HepG2 (cell line): Measurements from ENCODE around the gene LRRC53. TPM values are rescaled to one million over a fixed set of nuclear protein-coding genes. Genes with fewer than 3 reads are reported as not detected.

Source experiments
- ATAC-seq: fragments of 200-7000 bp; cut with Tn5 transposase; 3 replicates; pipeline ENCODE4 v1.9.1; 2020; ENCODE audit warnings: mild to moderate bottlenecking, moderate library complexity
- BruUV-seq: library from RNA; stranded (reverse); fragments of 400-500 nt; replicated peaks from 2 replicates; lab custom pipeline; 2021; lab: Mats Ljungman, UMichigan
- CTCF ChIA-PET: fragments of 300-600 bp; formaldehyde crosslinking; extraction: SDS; loops from one replicate; lab custom pipeline; 2021; ENCODE audit warnings: low total read pairs, inconsistent platforms, low intra/inter-chr PET ratio; lab: Yijun Ruan, JAX
- POLR2A ChIA-PET: fragments of 350-600 bp; sonication (Branson Sonifier 250); formaldehyde crosslinking; loops from one replicate; lab custom pipeline; 2020; ENCODE audit warnings: antibody characterized with exemption, inconsistent platforms; lab: Yijun Ruan, JAX
- DNase-seq: peaks from one replicate; pipeline ENCODE4 v3.0.0-alpha.2; 2015; ENCODE audit warnings: low spot score
- FAIRE-seq: peaks from 3 replicates; lab custom pipeline; 2011; peaks lifted over from hg19 to GRCh38; lab: Jason Lieb, UNC
- H2AFZ ChIP-seq: one replicate; pipeline ENCODE4 v1.6.1; 2011; ENCODE audit warnings: low read length, inconsistent platforms
- H3K27ac ChIP-seq: fragments of 300-600 bp; 3 replicates; pipeline ENCODE4 v1.8.0; 2011; ENCODE audit warnings: mixed run types, mild to moderate bottlenecking, mixed read lengths, low read length, inconsistent platforms; ENCODE audit not compliant: insufficient read depth; ENCODE audit errors: extremely low read length
- H3K27me3 ChIP-seq, 2 experiments: fragments of 200-600 bp in 1 of 2; 2 replicates in 1 of 2; 3 replicates in 1 of 2; pipeline versions ENCODE4 v1.6.0 to v1.8.0; 2011; ENCODE audit warnings: low read length in 2 of 2, mild to moderate bottlenecking in 2 of 2, moderate library complexity in 2 of 2, inconsistent platforms in 1 of 2; ENCODE audit not compliant: insufficient read depth in 2 of 2, control insufficient read depth in 1 of 2
- H3K36me3 ChIP-seq, 2 experiments: fragments of 200-600 bp in 1 of 2; replicated peaks in 1 of 2; 2 replicates in 1 of 2; 3 replicates in 1 of 2; pipeline versions ENCODE4 v1.5.1 to v1.8.0; 2011; ENCODE audit warnings: low read length in 2 of 2, inconsistent platforms in 1 of 2; ENCODE audit not compliant: insufficient read depth in 2 of 2, control insufficient read depth in 1 of 2
- H3K4me1 ChIP-seq: 2 replicates; pipeline ENCODE4 v1.5.1; 2012; ENCODE audit warnings: low read length, inconsistent platforms; ENCODE audit not compliant: insufficient read depth
- H3K4me2 ChIP-seq: 2 replicates; pipeline ENCODE4 v1.6.0; 2011; ENCODE audit warnings: low read depth, low read length, inconsistent platforms
- H3K4me3 ChIP-seq, 3 experiments: fragments of 200-600 bp in 1 of 3; sonication (generic), shearing (Covaris generic) in 1 of 3; replicated peaks in 1 of 3; 2 replicates each; pipeline ENCODE4 v1.5.1; 2011 to 2016; ENCODE audit warnings: low read length in 3 of 3, inconsistent platforms in 2 of 3, low read depth in 2 of 3, mild to moderate bottlenecking in 2 of 3, control low read depth in 1 of 3, mixed read lengths in 1 of 3; ENCODE audit not compliant: insufficient read depth in 1 of 3
- H3K79me2 ChIP-seq: one replicate; pipeline ENCODE4 v1.6.1; 2011; ENCODE audit warnings: low read length, inconsistent platforms; ENCODE audit not compliant: insufficient read depth
- H3K9ac ChIP-seq: 2 replicates; pipeline ENCODE4 v1.6.0; 2011; ENCODE audit warnings: mild to moderate bottlenecking, low read depth, low read length, inconsistent platforms; ENCODE audit not compliant: insufficient read depth
- H3K9me3 ChIP-seq: 2 replicates; pipeline ENCODE4 v1.5.1; 2012; ENCODE audit warnings: mild to moderate bottlenecking, low read length
- H4K20me1 ChIP-seq: 2 replicates; pipeline ENCODE4 v1.6.0; 2011; ENCODE audit warnings: inconsistent platforms, mild to moderate bottlenecking, low read length, moderate library complexity; ENCODE audit not compliant: insufficient read depth
- AGO1 ChIP-seq: fragments of 200-400 bp; formaldehyde crosslinking; IDR thresholded peaks from 2 replicates; pipeline ENCODE4 v1.6.1; 2017; ENCODE audit warnings: mild to moderate bottlenecking, low read depth, low read length, moderate library complexity; ENCODE audit not compliant: poor library complexity, severe bottlenecking
- YY1 ChIP-seq: IDR thresholded peaks from 2 replicates; pipeline ENCODE4 v1.6.1; 2011; ENCODE audit warnings: low read length, low read depth, moderate library complexity, mild to moderate bottlenecking; ENCODE audit not compliant: insufficient read depth, insufficient replicate concordance
- WGBS: methylation state at CpG from one replicate; pipeline ENCODE4 v1.1.6; 2017; ENCODE audit warnings: low lambda C conversion rate; 5-methylcytosine and 5-hydroxymethylcytosine counted together
- in situ Hi-C: cut with HindIII; loops from 2 replicates; pipeline ENCODE4 v1.10.0; 2017; ENCODE audit warnings: low pct_unique_long_range_greater_than_20kb; ENCODE audit not compliant: extremely low pct_ligation_motif_present
- intact Hi-C: fragments of 100-400 bp; cut with micrococcal nuclease; formaldehyde crosslinking; loops from one replicate; pipeline ENCODE4 v1.10.0; 2022; ENCODE audit not compliant: unreplicated experiment
- polyA plus RNA-seq, 8 experiments: library from polyadenylated mRNA; depleted of rRNA in 3 of 8; stranded (reverse) in 7 of 8; unstranded in 1 of 8; fragments of >200 nt; fragmentation: Illumina TruSeq in 4 of 8; extraction: Trizol in 4 of 8; gene quantifications; 2 replicates each; pipeline versions ENCODE4 v1.2.1 to v1.2.3, GENCODE V29; 2011 to 2016; ENCODE audit warnings: low read depth in 4 of 8, missing spikeins in 1 of 8, mixed read lengths in 1 of 8; ENCODE audit not compliant: insufficient read depth in 1 of 8
- total RNA-seq, 5 experiments: library from RNA; depleted of rRNA; stranded (reverse); fragments of >200 nt; fragmentation: Illumina TruSeq; extraction: Trizol; gene quantifications; 2 replicates each; pipeline ENCODE4 v1.2.3, GENCODE V29; 2016; ENCODE audit warnings: low read depth in 1 of 5
- TF ChIP-seq, protein P1 (sequence below): IDR thresholded peaks from 2 replicates; pipeline ENCODE4 v1.6.1; 2012; ENCODE audit warnings: inconsistent platforms
- TF ChIP-seq, protein P2 (sequence below): sonication (generic); formaldehyde crosslinking; IDR thresholded peaks from 2 replicates; pipeline ENCODE4 v1.4.0; 2020; ENCODE audit warnings: mild to moderate bottlenecking, missing genetic modification reagents
- TF ChIP-seq, protein P3 (sequence below), 2 experiments: fragments of 450-650 bp in 1 of 2; sonication (generic) in 1 of 2; formaldehyde crosslinking in 1 of 2; IDR thresholded peaks; 2 replicates each; pipeline versions ENCODE4 v1.6.1 to v1.8.0; 2016 to 2022; ENCODE audit warnings: antibody characterized with exemption in 1 of 2, mild to moderate bottlenecking in 1 of 2, missing genetic modification reagents in 1 of 2

LRRC53 gene
- total and polyA plus RNA-seq, 2 of the 13 experiments (the other 11 are each of a cell fraction or from before 2014, with no cell fraction given), result not detected

GRCh38 chr1:74453277-74453676 lies 59.1 kb downstream of the LRRC53 start:
- ChIA-PET POLR2A (no interaction called here), CTCF (no interaction called here)
- H3K4me2 ChIP-seq, result no peak overlapping the region
- TF ChIP-seq, protein P1, sequence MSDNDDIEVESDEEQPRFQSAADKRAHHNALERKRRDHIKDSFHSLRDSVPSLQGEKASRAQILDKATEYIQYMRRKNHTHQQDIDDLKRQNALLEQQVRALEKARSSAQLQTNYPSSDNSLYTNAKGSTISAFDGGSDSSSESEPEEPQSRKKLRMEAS, result no peak
- TF ChIP-seq AGO1 (no peak), YY1 (no peak)
- TF ChIP-seq, protein P2, sequence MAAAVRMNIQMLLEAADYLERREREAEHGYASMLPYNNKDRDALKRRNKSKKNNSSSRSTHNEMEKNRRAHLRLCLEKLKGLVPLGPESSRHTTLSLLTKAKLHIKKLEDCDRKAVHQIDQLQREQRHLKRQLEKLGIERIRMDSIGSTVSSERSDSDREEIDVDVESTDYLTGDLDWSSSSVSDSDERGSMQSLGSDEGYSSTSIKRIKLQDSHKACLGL (CRISPR knock-in tag), result no peak
- TF ChIP-seq, protein P3, sequence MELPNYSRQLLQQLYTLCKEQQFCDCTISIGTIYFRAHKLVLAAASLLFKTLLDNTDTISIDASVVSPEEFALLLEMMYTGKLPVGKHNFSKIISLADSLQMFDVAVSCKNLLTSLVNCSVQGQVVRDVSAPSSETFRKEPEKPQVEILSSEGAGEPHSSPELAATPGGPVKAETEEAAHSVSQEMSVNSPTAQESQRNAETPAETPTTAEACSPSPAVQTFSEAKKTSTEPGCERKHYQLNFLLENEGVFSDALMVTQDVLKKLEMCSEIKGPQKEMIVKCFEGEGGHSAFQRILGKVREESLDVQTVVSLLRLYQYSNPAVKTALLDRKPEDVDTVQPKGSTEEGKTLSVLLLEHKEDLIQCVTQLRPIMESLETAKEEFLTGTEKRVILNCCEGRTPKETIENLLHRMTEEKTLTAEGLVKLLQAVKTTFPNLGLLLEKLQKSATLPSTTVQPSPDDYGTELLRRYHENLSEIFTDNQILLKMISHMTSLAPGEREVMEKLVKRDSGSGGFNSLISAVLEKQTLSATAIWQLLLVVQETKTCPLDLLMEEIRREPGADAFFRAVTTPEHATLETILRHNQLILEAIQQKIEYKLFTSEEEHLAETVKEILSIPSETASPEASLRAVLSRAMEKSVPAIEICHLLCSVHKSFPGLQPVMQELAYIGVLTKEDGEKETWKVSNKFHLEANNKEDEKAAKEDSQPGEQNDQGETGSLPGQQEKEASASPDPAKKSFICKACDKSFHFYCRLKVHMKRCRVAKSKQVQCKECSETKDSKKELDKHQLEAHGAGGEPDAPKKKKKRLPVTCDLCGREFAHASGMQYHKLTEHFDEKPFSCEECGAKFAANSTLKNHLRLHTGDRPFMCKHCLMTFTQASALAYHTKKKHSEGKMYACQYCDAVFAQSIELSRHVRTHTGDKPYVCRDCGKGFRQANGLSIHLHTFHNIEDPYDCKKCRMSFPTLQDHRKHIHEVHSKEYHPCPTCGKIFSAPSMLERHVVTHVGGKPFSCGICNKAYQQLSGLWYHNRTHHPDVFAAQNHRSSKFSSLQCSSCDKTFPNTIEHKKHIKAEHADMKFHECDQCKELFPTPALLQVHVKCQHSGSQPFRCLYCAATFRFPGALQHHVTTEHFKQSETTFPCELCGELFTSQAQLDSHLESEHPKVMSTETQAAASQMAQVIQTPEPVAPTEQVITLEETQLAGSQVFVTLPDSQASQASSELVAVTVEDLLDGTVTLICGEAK (IDR thresholded peaks at IDR 0.05), result no peak
- TF ChIP-seq, protein P3 (CRISPR knock-in tag; IDR thresholded peaks at IDR 0.05), result no peak
- no peak for ATAC-seq
- H3K9me3 ChIP-seq, result no peaks in the 10 kb centered on the region
- WGBS, result 0% methylated on average over 2 of the region's 2 CpGs
- intact Hi-C loops (no loop called here), in situ Hi-C loops (loop anchor here (25.0 kb wide), 1 partner anchor 616 kb away; no protein-coding TSS in a partner anchor)
- H3K4me3 ChIP-seq, result no peak overlapping the region
- no peaks in the 10 kb centered on the region for H3K79me2 ChIP-seq
- H3K27ac ChIP-seq, result no peak overlapping the region
- no peak for FAIRE-seq
- no peak overlapping the region for H3K9ac ChIP-seq
- H3K4me1 ChIP-seq, result no peaks in the 10 kb centered on the region
- no peaks in the 10 kb centered on the region for H3K36me3 ChIP-seq
- no TSS peak for BruUV-seq
- no peak for DNase-seq
- no peaks in the 10 kb centered on the region for H4K20me1 ChIP-seq
- H2AFZ ChIP-seq, result no peak overlapping the region
- no peaks in the 10 kb centered on the region for H3K27me3 ChIP-seq
